HG02798 (cell line): ENCODE results near the gene IL17REL.
A peak's percentile ranks its signal among the peaks of the same experiment; 100 is the strongest.

Source experiments
- ATAC-seq: cut with Tn5 transposase; IDR thresholded peaks from one replicate; pipeline ENCODE4 v1.9.1; 2021; ENCODE audit warnings: mild to moderate bottlenecking; ENCODE audit not compliant: unreplicated experiment, poor library complexity

Gene IL17REL

DNA sequence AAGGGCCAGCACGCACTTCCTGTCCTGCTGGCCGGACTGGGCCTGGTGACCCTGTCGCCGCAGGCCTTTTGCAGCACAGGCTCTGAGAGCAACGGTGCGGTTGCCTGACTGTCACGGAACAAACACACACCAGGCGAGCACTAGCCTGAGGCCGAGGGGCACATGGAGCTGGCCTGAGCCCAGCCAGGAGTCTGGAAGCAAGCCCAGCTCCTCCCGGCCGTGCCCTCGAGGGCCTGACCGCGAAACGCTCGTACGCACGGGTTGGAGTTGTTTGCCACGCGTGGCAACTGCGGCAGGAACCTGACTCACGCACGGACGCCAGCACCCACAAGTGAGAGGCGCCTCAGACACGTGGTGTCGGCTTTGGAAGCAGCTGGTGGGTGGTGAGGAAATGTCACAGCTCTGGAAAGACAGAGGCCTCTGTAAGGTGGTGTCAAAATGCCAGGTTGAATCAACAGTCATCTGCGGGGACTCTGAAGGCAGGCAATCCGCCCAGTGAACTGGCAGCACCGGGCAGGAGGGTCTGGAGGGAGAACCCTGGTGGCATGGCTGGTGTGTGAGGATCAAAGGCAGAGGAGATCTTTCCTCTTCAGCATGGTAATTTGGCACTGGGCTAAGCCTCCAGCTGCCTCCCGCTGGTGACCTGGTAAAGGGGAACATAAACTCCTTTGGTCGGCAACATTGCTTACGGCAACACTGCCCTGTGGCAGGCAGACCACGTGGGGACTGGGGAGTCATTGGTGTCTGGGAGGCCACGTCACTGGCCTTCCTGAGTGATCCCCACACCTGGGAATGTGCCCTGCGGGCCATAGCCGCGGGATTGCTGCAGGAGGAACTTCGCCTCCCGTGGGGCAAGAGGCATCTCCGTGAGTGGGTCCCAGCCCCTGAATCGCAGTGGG is 15.3 kb upstream of the IL17REL start:
- no peak for ATAC-seq

DNA sequence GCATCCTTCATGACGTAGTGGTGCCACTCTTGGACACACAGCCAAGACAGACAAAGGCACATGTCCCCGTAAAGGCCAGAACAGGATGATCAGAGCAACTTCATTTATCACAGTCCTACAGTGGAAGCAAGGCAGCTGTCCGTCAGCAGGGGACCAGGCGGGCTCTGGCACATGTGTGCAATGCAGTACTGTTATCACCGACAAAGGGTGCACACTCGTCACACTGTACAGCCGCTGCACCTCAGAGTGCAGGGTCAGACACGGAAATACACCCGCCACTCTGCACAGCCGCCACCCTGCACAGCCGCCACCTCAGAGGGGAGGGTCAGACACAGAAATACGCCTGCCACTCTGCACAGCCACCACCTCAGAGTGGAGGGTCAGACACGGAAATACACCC is 13.4 kb upstream of the IL17REL start:
- ATAC-seq: no peak

DNA sequence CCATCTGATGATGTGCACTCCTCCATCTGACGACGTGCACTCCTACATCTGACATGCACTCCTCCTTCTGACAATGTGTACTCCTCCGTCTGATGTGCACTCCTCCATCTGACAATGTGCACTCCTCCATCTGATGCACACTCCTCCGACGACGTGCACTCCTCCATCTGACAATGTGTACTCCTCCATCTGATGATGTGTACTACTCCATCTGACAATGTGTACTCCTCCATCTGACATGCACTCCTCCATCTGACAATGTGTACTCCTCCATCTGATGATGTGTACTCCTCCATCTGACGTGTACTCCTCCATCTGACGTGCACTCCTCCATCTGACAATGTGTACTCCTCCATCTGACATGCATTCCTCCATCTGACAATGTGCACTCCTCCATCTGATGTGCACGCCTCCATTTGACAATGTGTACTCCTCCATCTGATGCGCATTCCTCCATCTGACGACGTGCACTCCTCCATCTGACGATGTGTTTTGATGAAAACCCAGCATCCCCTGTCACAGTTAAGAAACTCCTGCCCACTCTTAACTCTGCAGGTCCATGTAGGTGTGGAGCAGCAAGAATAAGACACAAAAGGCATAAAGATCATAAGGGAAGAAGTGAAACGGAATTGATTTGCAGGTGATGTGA is 9.7 kb upstream of the IL17REL start:
- ATAC-seq: no peak

DNA sequence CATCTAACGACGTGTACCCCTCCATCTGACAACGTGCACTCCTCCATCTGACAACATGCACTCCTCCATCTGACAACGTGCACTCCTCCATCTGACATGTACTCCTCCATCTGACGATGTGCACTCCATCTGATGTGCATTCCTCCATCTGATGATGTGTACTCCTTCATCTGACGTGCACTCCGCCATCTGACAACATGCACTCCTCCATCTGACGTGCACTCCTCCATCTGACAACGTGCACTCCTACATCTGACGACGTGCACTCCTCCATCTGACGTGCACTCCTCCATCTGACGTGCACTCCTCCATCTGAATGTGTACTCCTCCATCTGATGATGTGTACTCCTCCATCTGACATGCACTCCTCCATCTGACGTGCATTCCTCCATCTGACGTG is 8.0 kb upstream of the IL17REL start:
- ATAC-seq: no peak

DNA sequence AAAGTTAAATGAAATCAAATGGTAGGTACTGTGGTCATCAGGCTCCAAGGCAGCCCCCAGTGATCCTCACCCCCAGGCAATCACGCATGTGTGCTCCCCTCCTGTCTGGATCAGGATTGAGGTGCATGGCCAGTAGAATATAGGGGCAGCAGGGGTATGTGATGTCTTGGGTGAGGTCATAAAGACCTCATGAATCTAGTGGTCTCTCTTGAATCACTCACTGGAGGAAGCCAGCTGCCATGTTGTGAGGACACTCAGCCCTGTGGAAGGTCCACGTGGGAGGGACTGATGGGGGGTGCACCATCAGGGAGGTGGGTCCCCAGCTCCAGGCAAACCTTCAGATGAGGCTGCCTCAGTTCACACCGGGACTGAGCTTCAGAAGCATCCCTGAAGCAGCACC is 6.8 kb upstream of the IL17REL start:
- no peak for ATAC-seq

DNA sequence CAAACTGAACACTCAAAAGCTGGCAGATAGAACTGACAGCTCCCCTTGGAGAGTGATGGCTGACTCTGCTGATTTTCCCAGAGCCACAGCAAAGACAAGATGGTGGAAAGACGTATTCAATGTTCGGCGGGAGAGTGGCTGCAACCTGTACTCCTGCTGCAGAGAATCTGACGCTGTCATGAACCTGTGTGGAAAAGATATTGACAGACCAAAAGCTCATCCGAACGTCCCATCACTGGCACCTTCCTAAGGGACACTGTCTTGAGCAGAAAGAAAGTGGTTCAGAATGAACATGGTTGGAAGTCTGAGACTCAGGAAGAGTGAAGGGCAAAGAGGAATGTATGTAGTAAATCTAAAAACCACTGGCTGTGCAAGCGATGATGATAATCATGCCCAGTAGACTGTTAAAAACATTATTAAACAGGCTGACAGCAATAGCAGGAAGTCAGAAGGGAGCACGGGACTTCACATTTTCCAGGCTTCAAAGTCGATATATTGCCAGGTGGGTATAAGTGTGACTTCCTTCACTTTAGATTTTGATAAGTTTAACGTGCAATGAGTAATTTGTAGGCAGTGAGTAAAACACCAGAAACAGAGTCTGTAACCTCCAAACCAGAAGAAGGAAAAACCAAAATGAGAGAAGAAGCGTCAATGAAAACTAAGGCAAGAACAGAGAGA is 6.2 kb upstream of the IL17REL start:
- ATAC-seq: no peak

DNA sequence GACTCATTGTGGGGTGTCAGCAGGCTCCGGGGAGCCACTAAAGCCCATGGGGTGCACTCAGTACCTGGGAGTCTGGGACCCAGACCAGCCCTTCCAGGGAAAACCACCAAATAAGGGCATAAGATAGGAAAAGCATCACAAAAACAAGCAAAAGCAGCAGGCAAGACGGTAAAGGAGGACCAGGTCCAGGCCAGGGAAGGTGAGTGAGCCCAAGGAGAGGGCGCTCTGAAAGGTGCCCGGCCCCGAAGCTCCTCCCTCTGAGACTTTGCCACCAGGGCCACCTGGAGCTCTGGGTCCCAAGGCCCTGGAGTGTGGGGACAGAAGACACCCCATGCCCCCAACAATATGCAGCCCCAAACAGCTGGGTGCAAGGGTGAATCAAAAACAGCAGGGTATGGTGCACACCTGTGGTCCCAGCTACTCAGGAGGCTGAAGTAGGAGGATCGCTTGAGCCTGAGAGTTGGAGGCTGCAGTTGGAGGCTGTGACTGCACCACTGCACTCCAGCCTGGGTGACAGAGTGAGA is 5.2 kb upstream of the IL17REL start:
- ATAC-seq: no peak

DNA sequence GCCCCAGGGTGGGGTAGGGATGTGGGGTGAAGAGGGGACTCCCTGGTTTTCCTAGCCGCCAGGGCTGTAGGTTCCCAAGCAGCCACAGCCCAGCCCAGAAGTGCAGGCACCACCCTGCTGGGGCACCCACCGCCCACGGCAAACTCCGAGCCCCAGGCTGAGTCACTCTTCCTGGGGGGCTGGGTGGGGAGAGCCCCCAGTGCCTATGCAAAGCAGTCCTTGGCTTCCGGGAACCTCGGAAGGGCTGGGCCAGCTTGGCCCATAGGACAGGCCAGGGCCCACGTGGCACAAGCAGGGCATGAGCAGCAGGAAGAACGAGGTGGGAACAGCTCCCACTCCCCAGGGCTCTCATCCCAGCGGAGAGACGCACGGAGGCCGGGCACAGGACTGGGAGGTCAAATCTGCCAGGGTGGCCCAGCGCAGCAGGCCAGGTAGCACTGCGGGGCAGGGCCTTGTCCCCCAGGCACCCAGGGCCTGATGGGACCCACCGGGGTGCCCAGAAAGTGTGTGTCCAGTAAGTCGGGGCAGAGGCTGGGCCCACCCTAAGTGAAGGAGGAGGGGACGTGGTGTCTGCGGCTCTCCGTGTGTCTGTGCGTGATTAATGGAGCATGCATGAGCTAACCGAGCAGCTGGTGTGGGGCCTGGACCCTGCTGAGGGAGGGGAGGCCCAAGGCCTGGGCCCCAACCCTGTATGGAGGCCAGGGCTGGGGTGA is 4.6 kb upstream of the IL17REL start:
- ATAC-seq: peak; percentile 72

DNA sequence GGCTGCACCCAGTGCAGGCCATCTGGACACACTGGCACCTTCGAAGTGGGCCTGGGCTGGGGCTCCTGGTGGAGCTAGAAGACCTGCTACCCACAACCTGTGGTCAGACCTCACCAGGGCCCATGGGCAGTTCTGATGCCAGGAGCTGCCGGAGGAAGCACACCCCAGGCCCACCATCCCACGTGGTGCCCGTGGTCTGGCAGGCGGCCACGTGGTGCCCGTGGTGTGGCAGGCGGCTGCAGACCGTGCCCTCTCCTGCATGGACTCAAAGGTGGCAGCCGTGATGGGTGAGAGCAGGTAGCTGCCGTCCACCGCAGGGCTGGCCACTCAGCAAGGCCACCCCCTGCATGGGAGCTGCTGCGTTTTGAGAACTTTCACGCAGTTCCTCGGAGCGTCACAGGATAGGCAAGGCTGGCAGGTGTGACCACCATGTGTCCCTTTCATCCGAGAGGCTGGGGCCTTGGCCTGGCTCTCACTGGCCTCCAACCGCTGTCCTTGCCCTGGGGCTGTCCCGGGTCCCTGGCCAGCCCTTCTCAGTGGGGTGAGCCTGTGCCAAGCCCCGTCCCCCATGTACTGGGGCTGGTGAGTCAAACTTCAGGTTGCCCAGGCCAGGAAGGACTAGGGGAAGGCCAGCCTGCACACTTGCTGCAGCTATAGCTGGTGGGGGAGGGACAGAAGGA is 3.9 kb upstream of the IL17REL start:
- ATAC-seq: no peak

DNA sequence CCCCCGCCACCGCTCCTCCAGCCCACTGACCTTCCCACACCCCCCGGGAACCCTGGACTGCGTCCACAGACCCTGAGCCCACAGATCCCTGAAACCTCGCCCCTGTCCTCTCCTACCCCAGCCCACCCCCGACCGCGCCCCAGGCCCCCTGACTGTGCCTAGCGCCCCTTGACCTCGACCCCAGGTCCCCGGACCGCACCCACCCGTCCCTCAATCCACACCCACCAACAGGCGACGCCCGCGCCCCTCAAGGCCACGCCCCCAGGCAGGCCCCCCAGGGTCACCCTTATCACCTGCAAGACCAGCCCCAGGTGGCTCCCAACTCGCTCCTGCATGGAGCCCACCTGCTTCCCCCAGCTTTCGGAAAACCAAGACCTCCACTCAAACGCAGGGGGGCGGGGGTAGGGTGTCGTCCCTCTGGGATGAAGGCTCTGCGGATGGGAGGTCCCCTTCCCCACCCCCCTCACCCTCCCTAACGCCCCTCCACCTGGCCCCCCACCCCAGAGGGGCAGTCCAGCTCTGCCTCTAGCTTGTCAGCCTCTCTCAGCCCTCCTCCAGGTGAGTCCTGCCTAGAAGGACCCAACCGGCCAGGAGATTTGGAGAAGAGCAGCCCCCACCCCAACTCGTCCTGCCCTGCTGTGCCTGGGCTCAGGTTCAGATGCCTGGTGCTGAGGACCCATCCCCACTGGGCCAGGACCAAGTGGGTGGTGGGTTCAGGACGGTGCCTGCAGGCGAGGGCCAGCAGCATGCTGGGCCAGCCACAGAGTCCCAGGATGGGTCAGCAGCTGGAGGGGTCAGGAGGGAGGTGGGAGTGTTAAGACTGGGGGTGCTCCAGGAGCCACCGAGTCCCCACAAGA is 3.1 kb upstream of the IL17REL start:
- no peak for ATAC-seq

DNA sequence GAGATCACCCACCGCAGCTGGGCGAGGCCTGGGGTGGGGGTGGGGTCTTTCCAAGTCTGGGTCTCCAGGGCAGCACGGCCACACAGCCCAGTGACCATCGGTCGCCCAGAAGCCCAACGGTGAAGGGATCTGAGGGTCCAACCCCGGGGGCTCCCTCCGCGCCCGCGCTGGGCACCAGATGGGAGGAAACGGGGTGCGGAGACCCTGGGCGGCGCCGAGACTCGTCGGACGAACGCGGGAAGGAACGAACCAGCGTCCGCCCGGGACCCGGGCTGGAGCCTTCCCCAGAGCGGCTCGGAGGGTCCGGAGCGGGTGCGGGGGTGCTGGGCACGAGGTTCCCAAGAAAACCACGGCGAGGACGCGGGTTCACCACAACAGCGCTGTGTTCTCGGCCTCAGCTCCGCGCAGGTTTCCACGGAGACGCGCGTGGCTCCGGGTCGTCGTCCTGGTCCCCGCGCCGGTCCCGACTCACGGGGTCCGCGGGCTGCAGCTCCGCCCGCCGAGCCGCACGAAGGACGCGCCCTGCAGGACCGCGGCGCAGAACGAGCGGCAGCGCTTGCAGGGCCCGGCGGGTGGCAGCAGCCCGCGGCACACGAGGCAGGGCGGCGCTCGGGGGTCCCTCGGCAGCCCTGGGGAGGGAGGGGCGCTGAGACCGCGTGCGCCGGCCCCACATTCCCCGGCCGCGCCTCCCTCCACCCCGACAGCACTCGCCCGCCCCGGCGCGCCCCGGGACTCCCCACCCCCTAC is 2.3 kb upstream of the IL17REL start:
- ATAC-seq: no peak

DNA sequence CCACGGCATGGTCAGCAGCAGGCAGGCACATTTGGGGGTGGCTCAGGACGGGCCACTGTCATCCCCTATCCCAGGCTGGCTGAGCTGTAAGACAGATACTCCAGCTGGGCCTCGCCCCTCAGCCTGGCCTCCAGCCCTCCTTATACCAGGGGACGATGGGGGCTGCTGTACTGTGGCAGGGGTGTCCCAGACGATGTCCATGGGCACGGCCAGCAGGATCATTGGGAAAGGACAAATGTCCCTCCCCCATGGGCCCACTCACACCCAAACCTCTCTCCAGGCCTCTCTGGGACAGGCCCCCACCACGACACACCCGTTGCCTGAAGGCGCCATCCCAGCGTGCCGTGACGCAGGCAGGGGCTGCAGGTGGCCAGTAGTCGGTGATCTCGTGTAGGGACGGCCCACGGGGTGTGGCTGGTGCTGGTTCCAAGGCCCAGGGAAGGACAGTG is 1.5 kb upstream of the IL17REL start:
- ATAC-seq: no peak

DNA sequence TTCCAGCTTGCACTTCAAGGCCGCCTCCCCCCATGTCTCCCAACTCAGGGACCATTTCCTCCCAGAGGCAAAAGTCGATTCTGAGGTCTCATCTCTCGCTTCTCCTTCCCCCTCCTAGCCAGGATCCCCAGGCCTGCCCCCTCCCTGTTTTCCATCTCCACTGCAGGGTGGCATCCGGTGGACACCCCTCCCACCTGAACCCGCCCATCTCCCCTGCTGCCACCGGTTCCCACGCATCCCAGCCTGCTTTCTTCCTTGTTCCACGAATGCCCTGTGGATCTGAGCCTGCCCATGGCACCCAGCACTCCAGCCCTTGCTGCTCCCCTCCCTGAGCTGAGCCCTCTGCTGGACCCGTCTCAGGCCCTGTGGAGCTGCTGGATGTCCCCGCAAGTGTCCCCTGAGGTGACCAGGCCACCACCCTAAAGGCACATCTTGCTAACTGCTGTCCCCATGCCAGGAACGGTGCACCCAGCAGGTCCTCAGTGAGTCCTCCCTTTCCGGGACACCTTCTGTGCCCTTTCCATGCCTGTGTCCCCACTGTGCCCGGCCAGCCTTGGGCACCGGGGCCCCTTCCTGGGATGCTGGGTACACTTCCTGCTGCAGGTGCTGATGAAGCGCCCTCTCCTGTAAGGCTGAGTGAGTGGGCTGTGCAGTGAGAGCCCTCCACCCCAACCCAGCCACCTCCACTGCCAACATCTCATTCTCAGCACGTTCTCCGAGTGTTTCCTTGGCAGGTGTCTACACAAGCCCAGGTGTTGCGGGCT is 936 bp downstream of the IL17REL start:
- ATAC-seq: no peak

DNA sequence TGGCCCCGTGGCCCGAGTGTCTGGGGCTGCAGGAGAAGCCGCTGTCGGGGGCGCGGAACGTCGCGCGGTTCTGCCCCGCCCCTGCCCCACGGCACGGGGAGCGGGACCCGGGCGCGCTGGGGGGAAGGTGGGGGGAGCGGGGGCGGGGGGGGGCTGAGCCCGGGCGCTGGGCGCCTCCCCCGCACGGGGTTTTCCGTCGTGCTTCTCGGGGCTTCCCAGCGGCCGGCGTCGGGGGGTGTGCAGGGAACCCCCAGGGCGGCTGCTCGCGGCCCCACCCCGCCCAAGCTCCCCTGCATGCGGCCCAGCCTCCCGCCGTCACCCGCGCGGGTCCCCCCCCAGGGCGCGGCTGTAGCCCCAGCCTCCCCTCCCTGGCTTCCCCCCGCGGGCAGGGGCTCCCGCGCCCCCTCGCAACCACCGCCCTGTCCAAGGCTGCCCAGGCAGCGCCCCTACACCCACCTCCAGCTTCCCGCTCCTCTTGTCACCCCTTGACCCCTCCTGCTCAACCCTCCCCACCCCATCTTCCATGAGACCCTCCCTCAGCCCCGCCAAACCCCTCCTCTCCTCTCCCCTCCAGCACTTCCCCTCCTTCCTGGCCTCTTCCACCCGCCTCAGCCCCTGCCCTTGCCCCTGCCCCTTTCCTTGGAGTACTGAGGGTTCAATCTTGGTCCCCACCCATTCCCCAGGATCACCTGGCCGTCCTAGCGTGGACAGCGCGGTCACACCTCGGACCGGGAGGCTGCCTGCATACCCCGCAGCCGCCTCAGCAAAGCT is 1.7 kb downstream of the IL17REL start:
- ATAC-seq: no peak

DNA sequence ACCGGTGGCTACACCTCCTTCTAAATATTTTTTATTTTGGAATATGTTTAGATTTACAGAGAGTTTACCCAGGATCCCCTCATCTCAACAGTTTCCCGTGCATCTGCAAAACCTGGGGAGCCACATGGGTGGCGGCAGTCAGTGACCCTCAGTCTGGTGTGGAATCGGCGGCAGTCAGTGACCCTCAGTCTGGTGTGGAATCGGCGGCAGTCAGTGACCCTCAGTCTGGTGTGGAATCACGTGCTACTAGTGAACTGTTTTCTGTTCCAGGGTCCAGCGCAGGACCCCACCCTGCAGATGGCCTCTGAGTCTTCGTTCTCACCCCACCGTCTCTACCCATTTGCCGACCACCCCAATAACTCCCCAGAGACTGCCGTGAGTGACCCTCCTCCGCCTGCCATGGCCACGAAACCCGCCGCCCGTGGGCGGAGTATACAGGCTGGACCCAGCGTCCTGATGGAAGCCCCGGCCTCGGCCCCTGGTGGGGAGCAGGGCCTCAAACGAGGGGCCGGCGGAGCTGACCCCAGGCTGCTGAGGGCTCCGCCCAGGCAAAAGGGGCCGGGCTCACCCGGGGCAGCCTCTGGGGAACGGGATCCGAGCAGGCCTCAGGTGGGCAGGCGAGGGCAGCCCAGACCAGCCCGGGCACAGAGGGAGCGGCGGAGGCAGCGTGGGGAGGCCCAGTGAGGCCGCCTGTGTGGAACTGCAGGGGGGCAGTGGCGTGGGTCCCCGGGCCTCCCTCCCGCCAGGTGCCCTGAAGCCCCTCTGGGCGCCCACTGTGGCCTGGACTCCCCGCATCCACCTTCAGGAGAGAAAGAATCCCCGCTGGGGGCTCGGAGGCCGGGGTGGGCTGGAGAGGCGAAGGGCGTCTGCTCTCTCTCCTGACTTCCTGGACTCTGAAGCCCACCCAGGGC is 2.5 kb downstream of the IL17REL start:
- ATAC-seq: no peak

DNA sequence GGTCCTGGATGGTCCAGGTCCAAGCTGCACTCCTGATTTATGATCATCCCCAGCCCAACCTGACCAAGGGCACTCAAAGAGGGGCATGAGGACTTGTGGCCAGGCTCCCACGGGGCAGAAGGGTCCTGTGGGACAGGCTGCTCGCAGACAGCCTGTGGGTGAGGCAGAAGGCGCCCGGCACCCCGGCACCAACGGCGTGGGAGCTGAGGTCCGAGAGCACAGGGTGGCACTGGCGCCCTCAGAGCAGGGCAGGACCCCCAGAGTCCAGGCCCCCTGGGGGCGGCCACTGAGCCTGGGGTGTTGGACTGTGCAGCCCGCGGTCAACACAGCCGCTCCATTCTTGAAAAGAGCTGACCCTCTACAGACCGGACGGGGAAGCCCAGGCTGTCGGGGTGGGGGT is 3.3 kb downstream of the IL17REL start:
- ATAC-seq: no peak
